Vagina (tissue), 2 donors: ENCODE data around the gene LMO3. TPM values are rescaled to one million over a fixed set of nuclear protein-coding genes. Genes with fewer than 3 reads are reported as not detected.

Experiments
- DNase-seq, 2 donors: peaks; one replicate each; pipeline ENCODE4 v3.0.0-alpha.2; 2017; ENCODE audit errors: extremely low spot score in 2 of 2
- H3K27ac ChIP-seq: fragments of 200-600 bp; sonication (generic); one replicate; pipeline ENCODE4 v1.5.1; 2019
- H3K27me3 ChIP-seq: fragments of 200-600 bp; sonication (generic); one replicate; pipeline ENCODE4 v1.5.1; 2019
- H3K36me3 ChIP-seq, 2 donors: fragments of 200-600 bp; sonication (generic); one replicate each; pipeline ENCODE4 v1.5.1; 2017 to 2019
- H3K4me1 ChIP-seq: fragments of 200-600 bp; sonication (generic); one replicate; pipeline ENCODE4 v1.5.1; 2019
- H3K4me3 ChIP-seq, 2 donors: fragments of 200-600 bp; sonication (generic); 1 replicate in 1 of 2; 2 replicates in 1 of 2; pipeline ENCODE4 v1.5.1; 2016 to 2019
- H3K9me3 ChIP-seq: fragments of 200-600 bp; sonication (generic); one replicate; pipeline ENCODE4 v1.5.1; 2019
- POLR2A ChIP-seq, 2 donors: fragments of 450-650 bp; IDR thresholded peaks; one replicate each; pipeline ENCODE4 v1.6.1; 2017; ENCODE audit warnings: antibody characterized with exemption in 2 of 2, mild to moderate bottlenecking in 2 of 2, moderate library complexity in 2 of 2
- POLR2AphosphoS5 ChIP-seq, 2 donors: sonication (generic); formaldehyde crosslinking; IDR thresholded peaks; one replicate each; pipeline ENCODE4 v1.9.0; 2017; ENCODE audit warnings: antibody characterized with exemption in 2 of 2, mild to moderate bottlenecking in 2 of 2, low read depth in 1 of 2; ENCODE audit not compliant: insufficient read depth in 1 of 2
- intact Hi-C: fragments of 100-400 bp; cut with DNase I; formaldehyde crosslinking; loops from one replicate; pipeline ENCODE4 v1.15.1; 2023
- total RNA-seq: library from RNA; depleted of rRNA; stranded (reverse); fragments of >200 nt; gene quantifications from one replicate; pipeline ENCODE4 v1.2.3, GENCODE V29; 2016
- TF ChIP-seq, protein P1 (sequence below), 3 experiments: fragments of 450-650 bp in 2 of 3; fragments of 200-600 bp in 1 of 3; sonication (generic) in 1 of 3; IDR thresholded peaks; one replicate each; pipeline ENCODE4 v1.5.1; 2017 to 2019; ENCODE audit warnings: antibody characterized with exemption in 3 of 3, mild to moderate bottlenecking in 2 of 3, moderate library complexity in 2 of 3

Gene LMO3
- total RNA-seq, 1 donor from 2014 or later: 73.7 TPM

DNA sequence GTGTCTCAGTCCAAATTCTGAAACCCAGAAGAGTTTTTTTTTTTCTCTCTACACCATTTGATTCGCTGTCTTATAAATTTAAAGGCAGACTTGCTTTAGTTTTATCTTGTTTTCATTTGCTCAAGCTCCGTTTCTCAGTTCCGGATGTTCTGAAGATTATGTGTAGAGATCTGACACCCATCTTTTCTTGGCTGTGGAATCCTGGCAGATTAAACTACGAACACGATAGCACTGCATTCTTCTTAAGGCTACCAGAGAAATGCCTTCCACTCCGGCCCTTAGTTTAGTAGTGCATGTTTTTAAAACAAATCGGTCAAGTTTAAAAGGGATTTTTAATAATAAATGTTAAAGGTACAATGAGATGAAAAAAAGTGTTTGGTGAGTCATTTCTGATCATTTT, 106.4 kb downstream of the LMO3 start:
- Histone ChIP-seq H3K27ac (no peak overlapping the region), H3K9me3 (no peaks in the 10 kb centered on the region), H3K27me3 (no peaks in the 10 kb centered on the region), H3K4me1 (no peaks in the 10 kb centered on the region), H3K36me3 (no peaks in the 10 kb centered on the region), H3K4me3 (no peak overlapping the region)
- no peak for DNase-seq
- intact Hi-C loops: no loop called here
- TF ChIP-seq, protein P1, sequence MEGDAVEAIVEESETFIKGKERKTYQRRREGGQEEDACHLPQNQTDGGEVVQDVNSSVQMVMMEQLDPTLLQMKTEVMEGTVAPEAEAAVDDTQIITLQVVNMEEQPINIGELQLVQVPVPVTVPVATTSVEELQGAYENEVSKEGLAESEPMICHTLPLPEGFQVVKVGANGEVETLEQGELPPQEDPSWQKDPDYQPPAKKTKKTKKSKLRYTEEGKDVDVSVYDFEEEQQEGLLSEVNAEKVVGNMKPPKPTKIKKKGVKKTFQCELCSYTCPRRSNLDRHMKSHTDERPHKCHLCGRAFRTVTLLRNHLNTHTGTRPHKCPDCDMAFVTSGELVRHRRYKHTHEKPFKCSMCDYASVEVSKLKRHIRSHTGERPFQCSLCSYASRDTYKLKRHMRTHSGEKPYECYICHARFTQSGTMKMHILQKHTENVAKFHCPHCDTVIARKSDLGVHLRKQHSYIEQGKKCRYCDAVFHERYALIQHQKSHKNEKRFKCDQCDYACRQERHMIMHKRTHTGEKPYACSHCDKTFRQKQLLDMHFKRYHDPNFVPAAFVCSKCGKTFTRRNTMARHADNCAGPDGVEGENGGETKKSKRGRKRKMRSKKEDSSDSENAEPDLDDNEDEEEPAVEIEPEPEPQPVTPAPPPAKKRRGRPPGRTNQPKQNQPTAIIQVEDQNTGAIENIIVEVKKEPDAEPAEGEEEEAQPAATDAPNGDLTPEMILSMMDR (IDR thresholded peaks at IDR 0.05): no peak
- TF ChIP-seq POLR2A (IDR thresholded peaks at IDR 0.05) (no peak), POLR2AphosphoS5 (IDR thresholded peaks at IDR 0.05; ENCODE audit: insufficient read depth in 1 of 2, low read depth in 1 of 2) (no peak)
